Stimulated activated CD8-positive, alpha-beta memory T cell treated with anti-CD3 and anti-CD28 coated beads, Interleukin-15, amount 100 ng/mL, for 1 hour (primary cell): Measurements from ENCODE around the gene DUSP23.

Experiments used
- DNase-seq: peaks from one replicate; pipeline ENCODE4 v3.0.0-alpha.2; 2020; ENCODE audit warnings: low read depth

Gene DUSP23

GRCh38 chr1:159786465-159786864, 5.7 kb downstream of the DUSP23 start:
- no peak for DNase-seq

GRCh38 chr1:159786966-159787365, 6.2 kb downstream of the DUSP23 start:
- DNase-seq: no peak

- no peak for DNase-seq
Measured at GRCh38 chr1:159790237-159790917, 9.6 kb downstream of the DUSP23 start.

- DNase-seq: no peak
Measured at GRCh38 chr1:159791031-159791430, 10.3 kb downstream of the DUSP23 start.

- no peak for DNase-seq
Measured at GRCh38 chr1:159791461-159791860, 10.7 kb downstream of the DUSP23 start.

GRCh38 chr1:159795534-159795933, 14.8 kb downstream of the DUSP23 start:
- DNase-seq: no peak

- no peak for DNase-seq
Measured at GRCh38 chr1:159798893-159799292, 18.1 kb downstream of the DUSP23 start.

- no peak for DNase-seq
Measured at GRCh38 chr1:159799446-159799985, 18.8 kb downstream of the DUSP23 start.

GRCh38 chr1:159800177-159800930, 19.6 kb downstream of the DUSP23 start:
- no peak for DNase-seq

- DNase-seq: no peak
Measured at GRCh38 chr1:159802111-159802510, 21.3 kb downstream of the DUSP23 start, which contains the start of gene FCRL6. FCRL6 (plus strand) TSS chr1:159802360; CDS start chr1:159802425, 65 bp downstream.

- no peak for DNase-seq
Measured at GRCh38 chr1:159803956-159804689, 23.4 kb downstream of the DUSP23 start.

- DNase-seq: no peak
Measured at GRCh38 chr1:159804924-159805323, 24.2 kb downstream of the DUSP23 start.

- DNase-seq: no peak
Measured at GRCh38 chr1:159815926-159816325, 35.2 kb downstream of the DUSP23 start.

- no peak for DNase-seq
Measured at GRCh38 chr1:159817276-159818041, 36.7 kb downstream of the DUSP23 start.

GRCh38 chr1:159821171-159821867, 40.6 kb downstream of the DUSP23 start:
- DNase-seq: no peak

- no peak for DNase-seq
Measured at GRCh38 chr1:159823406-159823805, 42.6 kb downstream of the DUSP23 start.

GRCh38 chr1:159825564-159825963, 44.8 kb downstream of the DUSP23 start:
- DNase-seq: no peak

- DNase-seq: peak; percentile 11
Measured at GRCh38 chr1:159826441-159827101, 45.8 kb downstream of the DUSP23 start, which contains the start of gene SLAMF8. SLAMF8 (plus strand) TSS chr1:159826873; CDS start chr1:159826899, 26 bp downstream.

GRCh38 chr1:159827102-159827490, 46.3 kb downstream of the DUSP23 start:
- no peak for DNase-seq

GRCh38 chr1:159827549-159827948, 46.8 kb downstream of the DUSP23 start:
- DNase-seq: no peak
